CD1c-positive myeloid dendritic cell (primary cell): ENCODE results near the gene STX18.
"Not testable (repeated sequence)": the region's sequence is repeated elsewhere in the genome, so short reads cannot be mapped to it uniquely, and the experiment has no call there.

Experiments
- DNase-seq: peaks from one replicate; pipeline ENCODE4 v3.0.0-alpha.2; 2016; ENCODE audit errors: extremely low spot score

STX18 gene

DNA sequence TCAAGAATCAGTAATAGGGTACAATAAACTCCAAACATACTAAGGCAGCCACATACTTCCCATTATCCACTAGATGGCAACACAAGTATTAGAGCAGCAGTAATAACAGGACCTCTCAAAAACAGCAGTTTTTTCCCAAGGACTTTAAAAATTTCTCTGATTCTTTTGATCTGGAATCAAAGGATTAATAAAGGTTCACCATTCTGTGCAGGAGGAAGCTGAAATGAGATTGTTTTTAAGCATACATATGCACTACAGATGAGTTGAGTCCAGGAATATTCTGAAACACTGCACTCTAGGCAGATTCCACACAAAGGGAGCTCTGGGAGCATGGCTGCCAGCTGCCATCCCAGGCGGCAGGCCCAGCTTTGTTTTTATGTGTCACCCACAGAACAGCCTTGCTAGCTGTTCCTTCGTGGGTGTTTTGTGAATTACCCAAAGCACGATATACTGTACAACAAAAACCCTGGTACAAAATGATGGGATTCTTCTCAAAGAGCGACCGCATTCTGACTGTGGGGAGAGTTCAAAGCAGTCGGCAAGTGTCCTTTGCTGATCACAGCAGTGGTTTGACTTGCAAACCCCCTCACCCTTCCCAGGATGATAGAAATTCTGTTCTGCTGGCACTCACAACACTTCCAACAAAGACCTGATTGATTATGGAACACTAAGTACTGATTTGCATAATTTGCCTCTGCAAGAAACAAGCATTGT lies 61.0 kb downstream of the STX18 start:
- no peak for DNase-seq

DNA sequence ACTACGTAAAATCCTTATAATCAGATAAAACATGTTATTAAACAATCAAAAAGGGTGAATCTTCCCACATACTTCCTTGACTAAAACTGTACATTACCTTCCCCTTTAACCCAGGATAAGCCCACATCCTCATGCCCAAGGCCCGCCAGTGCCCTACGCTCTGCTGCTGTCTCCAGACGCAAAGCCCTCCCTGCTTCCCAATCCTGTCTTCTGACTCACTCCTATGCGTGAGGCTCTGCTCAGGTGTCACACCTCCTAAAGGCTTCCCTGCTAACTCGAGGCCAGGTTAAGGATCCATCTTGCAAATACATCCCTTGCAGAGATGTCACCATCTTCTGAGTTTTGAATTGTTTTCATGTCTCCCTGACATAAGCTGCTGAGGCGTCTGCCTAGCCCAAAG lies 61.6 kb downstream of the STX18 start:
- DNase-seq = no peak

GRCh38 chr4:4479366-4479765 lies 62.5 kb downstream of the STX18 start:
- DNase-seq = no peak

DNA sequence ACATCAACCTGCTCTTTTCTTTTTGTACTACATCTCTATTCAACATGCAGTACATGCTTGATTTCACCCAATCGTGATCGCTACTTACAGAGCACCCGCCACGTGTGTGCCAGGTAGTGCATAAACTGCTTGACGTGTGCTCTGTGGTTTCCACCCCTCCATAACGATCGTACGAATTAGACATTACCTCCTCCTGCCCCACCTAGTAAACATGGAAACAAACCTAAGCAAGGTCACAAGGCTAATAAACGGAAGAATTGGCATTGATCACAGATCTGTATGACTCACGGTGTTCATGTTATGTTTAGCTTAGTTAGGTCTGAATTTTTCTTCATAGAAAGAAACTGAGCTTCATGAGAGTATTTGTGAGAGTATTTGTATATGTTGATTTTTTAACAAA lies 64.1 kb downstream of the STX18 start:
- DNase-seq = no peak

DNA sequence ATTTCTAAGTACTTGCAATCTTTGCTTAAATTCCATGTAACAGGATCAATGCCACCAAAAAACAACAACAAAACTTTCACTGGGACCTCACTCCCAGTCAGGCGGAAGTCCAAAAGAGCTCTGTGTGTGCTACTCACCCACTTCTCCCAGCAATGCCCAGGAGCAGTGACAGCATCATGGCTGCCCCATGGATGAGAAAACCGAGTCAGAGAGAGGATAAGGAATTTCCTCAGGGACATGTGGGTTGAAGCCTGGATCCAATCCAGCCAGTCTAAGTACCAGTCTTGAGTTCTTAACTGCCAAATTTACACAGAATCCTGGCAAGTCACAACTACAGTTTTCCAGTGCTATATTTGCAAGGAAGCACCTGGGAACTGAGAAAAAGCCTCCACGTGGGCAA lies 64.5 kb downstream of the STX18 start:
- DNase-seq = no peak

DNA sequence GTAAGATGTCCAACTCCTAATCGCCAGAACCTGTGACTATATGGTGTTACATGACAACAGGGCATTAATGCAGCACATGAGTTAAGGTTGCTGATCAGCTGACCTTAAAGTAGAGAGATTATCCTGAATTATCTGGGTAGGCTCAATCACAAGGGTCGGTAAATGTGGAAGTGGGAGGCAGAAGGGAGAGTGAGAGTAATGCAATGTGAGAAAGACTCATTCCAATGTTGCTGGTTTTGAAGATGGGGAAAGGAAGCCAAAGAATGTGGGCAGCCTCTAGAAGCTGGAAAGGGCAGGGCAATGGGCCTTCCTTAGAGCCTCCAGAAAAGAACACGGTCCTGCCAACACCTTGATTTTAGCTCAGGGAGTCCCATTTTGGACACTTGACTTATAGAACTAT lies 67.4 kb downstream of the STX18 start:
- no peak for DNase-seq

DNA sequence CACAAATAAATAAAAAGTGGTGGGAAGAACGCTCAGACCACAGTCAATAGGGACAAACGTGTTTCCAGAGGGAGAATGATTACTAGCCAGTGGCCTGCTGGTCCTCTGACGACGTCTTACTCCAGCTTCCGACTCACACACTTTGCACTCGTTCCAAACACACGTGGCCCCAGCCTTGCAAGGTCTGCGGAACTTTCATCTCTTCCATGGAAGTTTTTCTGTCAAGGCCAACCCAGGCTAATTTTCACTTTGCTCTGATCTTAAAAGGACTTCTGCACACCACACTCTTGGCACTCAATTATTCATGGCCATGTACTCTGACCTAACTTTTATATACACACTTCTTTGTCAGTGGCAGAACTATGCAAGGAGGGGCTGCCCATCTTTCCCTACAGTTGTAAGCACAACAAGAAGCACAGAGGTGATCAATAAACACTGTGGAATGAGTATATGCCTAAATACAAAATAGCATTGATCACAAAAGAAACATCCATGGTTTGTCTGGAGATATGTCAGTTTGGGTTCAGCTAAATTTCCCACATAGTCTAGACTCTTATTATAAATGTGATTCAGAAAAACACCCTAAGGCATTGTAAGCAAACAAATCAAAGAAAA lies 69.4 kb downstream of the STX18 start:
- no peak for DNase-seq

GRCh38 chr4:4471195-4471594 lies 70.7 kb downstream of the STX18 start:
- no peak for DNase-seq

DNA sequence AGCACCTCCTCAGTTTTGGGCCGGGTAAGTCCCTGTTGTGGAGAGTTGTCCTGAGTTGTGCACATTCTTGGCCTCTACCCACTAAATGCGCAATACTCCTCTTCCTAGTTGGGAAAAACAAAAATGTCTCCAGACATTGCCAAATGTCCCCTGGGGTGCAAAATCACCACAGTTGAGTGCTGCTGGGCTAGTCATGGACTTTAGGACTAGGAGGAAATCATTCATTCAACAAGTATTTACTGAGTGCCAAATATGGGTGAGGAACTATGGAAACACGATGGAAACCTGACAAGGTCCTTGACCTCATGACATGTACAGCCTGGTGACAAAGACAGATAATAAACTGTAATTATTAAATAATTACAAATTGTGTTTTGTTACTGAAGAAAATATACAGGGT lies 71.6 kb downstream of the STX18 start:
- no peak for DNase-seq

- not testable (repeated sequence) for DNase-seq
These were observed 76.6 kb downstream of the STX18 start for GRCh38 chr4:4465238-4465637.

DNA sequence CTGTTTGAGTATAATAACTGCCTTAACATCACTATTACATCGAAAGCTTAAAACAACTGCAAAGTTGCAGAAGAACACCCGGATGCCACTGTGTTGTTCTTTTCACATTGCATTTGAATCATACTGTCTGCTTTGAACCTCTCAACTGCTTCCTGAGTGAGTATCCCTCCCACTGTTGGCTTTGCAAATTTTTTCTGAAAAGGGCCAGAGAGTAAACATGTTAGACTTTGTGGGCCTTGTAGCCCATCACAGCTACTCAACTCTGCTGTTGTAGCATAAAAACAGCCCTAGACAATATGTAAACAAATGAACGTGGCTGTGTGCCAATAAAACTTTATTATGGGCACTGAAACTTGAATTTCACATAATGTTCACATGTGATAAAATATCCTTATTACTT lies 78.9 kb downstream of the STX18 start:
- no peak for DNase-seq

DNA sequence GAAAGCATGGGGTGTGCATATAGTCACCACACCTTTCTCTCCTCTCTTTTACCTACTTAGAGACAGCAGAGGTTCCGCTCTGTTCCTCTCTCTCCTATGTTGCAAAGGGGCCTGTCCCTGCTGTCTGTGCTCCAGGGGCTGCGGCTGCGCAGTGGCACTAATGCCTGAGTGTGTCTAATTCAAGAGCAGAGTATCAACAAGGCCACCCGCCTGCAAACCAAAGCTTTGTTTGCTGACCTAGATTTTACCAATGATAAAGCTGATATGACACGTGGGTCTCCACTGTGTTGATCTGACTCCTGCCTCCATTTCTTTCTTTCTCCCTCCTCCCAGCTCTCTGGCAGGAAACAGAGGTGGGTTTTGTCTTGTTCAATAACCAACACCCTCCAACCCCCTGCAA lies 80.0 kb downstream of the STX18 start:
- no peak for DNase-seq

- DNase-seq = no peak
These were observed 80.7 kb downstream of the STX18 start for GRCh38 chr4:4461178-4461577.

DNA sequence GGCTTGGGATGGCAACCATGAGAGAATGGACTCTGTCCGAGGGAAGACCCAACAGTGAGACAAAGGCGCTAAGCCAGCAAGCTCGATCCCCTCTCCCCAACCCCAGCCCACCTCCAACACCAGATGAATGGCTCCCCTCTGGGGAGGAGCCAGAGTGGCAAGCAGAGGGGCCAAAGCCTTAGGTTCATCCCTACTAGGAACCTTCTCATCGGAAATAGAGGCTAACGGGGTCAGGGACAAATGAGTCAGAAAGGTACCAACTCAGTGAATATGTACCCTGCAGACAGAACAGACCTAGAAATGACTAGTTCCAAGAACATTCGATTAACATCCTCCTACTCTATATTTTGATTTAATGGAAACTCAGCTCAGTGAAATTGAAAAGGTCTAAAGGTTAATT lies 81.1 kb downstream of the STX18 start:
- no peak for DNase-seq

DNA sequence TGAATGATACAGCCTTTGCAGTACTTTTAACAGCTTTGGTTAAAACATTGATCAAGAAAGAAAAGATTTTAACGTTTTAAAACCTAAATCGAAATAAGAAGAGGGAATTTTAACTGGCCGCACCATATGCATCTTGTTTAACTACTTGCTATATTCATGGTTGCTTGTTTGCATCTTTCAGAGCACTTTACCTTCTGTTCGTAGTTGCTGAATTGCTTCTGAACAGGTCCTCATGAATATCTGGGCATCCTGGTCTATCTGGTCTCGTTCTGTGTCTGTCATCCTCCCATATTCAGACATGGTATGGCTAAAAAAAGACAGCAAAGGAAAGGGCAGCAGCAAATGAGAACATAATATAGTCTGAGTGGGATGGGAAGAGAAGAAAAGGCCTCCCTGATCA lies 82.7 kb downstream of the STX18 start:
- DNase-seq = no peak

- DNase-seq = no peak
These were observed 83.9 kb downstream of the STX18 start for GRCh38 chr4:4457803-4458553.

- no peak for DNase-seq
These were observed 84.9 kb downstream of the STX18 start for GRCh38 chr4:4456816-4457578.

DNA sequence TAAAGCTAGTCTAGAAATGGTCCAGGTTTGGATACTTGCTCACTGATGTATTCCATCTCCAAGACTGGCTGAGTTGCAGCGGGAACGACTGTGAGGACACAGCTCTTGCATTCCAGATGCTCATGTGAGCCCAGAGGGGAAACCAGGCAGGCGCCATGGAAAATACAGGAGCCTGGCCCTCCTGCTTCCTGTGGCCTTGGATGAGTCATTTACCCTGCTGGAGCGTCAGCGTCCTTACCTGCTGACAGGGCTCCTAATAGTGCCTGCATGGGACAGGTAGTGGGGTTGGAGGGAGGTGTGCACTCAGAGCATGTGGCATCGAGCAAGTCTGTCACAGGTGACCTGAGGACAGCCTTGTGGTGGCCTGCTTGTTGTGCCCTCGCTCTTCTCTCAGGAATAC lies 85.5 kb downstream of the STX18 start:
- DNase-seq = no peak

GRCh38 chr4:4455210-4455865 lies 86.5 kb downstream of the STX18 start:
- no peak for DNase-seq

GRCh38 chr4:4446434-4446833 lies 95.4 kb downstream of the STX18 start:
- DNase-seq = no peak

GRCh38 chr4:4443821-4444220 lies 98.0 kb downstream of the STX18 start:
- DNase-seq = no peak
